ES-I3 (cell line): ENCODE results near the gene KRTAP4-1.
"Not testable (repeated sequence)": the region's sequence is repeated elsewhere in the genome, so short reads cannot be mapped to it uniquely, and the experiment has no call there.

Experiments used
- H3K36me3 ChIP-seq: 2 replicates; pipeline ENCODE4 v1.6.1; 2013; ENCODE audit warnings: mild to moderate bottlenecking, low read length, control low read depth, moderate library complexity; ENCODE audit not compliant: insufficient read depth
- H3K4me1 ChIP-seq: 2 replicates; pipeline ENCODE4 v1.6.1; 2013; ENCODE audit warnings: mild to moderate bottlenecking, control low read depth, low read length; ENCODE audit not compliant: insufficient read depth
- H3K9ac ChIP-seq: 2 replicates; pipeline ENCODE4 v1.6.1; 2013; ENCODE audit warnings: low read depth, mild to moderate bottlenecking, low read length, moderate library complexity
- H3K9me3 ChIP-seq: 2 replicates; pipeline ENCODE4 v1.6.1; 2013; ENCODE audit warnings: mild to moderate bottlenecking, low read length, moderate library complexity; ENCODE audit not compliant: control insufficient read depth, insufficient read depth

KRTAP4-1 gene

DNA sequence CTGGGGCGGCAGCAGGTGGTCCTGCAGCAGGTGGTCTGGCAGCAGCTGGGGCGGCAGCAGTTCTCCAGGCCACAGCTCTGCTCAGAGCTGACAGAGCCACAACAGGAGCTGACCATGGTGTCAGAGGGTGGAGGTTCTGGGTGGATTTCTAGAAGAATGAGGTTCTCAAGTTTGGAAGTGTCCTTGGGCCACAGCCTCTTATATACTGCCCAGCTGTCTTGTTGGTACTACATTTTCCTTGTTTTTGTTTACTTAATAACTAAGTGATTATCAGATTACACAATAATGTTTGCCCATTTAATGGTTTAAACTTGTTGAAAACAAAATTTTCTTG lies 35.1 kb downstream of the KRTAP4-1 start, which contains the start of gene KRTAP4-5:
TSS of gene KRTAP4-5 (minus strand) at position 174 of the 334 bp plus-strand sequence. CDS start at position 116, 58 bp downstream.
- Histone ChIP-seq H3K4me1 (no peaks in the 10 kb centered on the region), H3K36me3 (no peaks in the 10 kb centered on the region), H3K9me3 (no peaks in the 10 kb centered on the region), H3K9ac (no peak within 1 kb of the TSS)

DNA sequence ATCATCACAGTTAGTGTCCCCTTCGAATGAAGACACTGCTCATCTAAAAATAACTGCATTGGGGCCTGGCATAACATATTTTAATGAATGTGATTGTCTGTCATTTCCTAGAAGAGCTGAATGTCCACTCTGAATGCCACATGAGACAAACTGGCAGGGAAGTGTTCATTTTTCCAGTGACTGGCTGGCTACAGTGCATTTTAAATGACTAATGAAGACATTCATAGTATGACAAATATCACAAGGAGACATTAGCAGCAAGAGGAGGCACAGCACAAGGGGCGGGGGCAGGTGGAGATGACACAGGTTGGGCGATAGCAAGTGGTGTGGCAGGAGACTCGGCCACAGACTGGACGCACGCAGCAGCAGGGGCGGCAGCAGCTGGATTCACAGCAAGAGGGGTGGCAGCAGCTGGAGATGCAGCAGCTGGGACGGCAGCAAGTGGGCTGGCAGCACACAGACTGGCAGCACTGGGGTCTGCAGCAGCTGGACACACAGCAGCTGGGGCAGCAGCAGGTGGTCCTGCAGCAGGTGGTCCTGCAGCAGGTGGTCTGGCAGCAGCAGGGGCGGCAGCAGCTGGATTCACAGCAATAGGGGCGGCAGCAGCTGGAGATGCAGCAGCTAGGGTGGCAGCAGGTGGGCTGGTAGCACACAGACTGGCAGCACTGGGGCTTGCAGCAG lies 35.6 kb downstream of the KRTAP4-1 start:
- not testable (repeated sequence) for H3K9me3 ChIP-seq, H3K9ac ChIP-seq, H3K36me3 ChIP-seq, H3K4me1 ChIP-seq

DNA sequence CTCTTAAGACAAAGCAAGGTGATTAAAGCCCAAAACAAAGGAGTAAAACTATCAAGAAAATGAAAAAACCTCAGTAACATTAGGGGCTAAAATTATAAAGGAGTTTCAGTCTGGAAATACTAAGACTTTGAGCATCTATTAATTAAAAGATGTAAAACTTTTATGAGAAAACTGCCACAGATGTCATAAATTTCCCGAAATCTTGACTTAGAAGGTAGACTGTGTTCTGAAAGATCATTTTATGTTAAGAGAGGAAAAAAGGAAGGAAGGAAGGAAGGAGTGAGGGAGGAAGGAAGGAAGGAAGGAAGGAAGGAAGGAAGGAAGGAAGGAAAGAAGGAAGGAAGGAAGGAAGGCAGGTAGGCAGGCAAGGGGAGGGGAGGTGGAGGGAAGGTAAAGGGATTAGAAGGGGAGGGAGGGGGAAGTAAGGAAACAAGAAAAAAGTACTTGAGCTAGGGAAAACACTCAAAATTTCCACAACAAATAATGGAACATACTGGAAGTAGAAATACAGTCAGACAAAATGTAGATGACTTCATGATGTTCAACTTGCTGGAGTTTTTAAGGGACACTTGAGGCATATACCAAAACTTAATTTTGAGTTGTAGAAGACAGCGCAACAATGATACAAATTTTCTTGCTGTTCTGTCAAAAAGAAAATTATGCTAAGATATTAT lies 37.0 kb downstream of the KRTAP4-1 start:
- H3K36me3 ChIP-seq = no peaks in the 10 kb centered on the region
- no peaks in the 10 kb centered on the region for H3K4me1 ChIP-seq
- H3K9ac ChIP-seq = no peak overlapping the region
- H3K9me3 ChIP-seq = no peaks in the 10 kb centered on the region; the same call in 1 of the 2 replicates

DNA sequence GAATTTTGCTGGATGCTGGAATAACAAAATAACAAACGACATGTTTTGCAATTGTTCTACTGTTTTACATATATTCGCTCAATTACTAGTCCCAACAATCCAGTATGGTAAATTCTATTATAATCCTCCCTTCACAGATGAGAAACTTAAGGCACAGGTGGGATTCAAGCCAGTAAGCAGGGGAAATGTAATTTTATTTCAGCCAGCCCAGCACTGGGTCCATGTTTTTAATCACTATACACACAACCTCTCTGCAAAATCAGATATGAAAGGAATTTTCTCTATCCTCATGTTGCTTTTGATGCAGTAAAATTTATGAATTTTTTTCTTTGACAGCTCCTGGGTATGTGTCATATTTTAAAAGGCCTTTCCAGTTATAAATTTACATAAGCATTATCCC lies 39.5 kb downstream of the KRTAP4-1 start:
- no peak overlapping the region for H3K9ac ChIP-seq
- no peaks in the 10 kb centered on the region; the same call in 1 of the 2 replicates for H3K9me3 ChIP-seq
- H3K36me3 ChIP-seq = no peaks in the 10 kb centered on the region
- no peaks in the 10 kb centered on the region for H3K4me1 ChIP-seq

DNA sequence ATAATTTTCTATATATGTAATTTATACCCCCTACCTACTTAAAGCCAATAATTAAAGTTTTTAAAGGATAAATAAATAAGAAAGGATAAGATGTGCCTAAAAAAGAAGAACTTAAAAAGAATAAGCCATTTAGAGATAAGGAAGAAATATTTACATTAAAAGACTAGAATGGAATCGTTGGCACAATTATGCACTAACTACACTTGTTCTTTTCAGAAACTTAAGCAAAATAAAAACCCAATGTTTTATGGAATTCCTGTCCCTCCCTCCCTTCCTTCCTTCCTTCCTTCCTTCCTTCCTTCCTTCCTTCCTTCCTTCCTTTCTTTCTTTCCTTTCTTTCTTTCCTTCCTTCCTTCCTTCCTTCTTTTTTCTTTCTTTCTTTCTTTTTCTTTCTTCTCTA lies 39.9 kb downstream of the KRTAP4-1 start:
- Histone ChIP-seq H3K9ac (no peak overlapping the region), H3K9me3 (no peaks in the 10 kb centered on the region; the same call in 1 of the 2 replicates), H3K36me3 (no peaks in the 10 kb centered on the region), H3K4me1 (no peaks in the 10 kb centered on the region)

DNA sequence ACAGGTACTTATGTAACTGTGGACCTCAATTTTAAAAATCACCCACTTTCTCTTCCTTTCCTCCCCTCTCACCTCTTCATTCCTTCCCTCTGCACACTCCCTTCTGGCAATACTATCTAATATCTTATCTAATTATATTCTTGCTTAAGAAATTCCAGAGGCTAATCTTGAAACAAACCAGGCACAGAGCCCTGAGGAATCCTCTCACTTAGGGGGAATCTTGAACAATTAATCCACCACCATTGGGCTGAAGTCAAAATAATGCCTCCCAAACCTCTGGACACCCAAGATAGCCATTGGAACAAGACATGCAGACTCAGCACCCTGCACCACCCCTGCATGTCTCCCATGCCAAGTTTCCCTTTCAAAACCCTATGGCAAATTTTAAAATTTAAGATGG lies 43.4 kb downstream of the KRTAP4-1 start:
- H3K9me3 ChIP-seq = peaks cover 4% of the 10 kb centered on the region; the same call in 1 of the 2 replicates
- H3K9ac ChIP-seq = no peak overlapping the region
- no peaks in the 10 kb centered on the region for H3K4me1 ChIP-seq
- H3K36me3 ChIP-seq = no peaks in the 10 kb centered on the region

DNA sequence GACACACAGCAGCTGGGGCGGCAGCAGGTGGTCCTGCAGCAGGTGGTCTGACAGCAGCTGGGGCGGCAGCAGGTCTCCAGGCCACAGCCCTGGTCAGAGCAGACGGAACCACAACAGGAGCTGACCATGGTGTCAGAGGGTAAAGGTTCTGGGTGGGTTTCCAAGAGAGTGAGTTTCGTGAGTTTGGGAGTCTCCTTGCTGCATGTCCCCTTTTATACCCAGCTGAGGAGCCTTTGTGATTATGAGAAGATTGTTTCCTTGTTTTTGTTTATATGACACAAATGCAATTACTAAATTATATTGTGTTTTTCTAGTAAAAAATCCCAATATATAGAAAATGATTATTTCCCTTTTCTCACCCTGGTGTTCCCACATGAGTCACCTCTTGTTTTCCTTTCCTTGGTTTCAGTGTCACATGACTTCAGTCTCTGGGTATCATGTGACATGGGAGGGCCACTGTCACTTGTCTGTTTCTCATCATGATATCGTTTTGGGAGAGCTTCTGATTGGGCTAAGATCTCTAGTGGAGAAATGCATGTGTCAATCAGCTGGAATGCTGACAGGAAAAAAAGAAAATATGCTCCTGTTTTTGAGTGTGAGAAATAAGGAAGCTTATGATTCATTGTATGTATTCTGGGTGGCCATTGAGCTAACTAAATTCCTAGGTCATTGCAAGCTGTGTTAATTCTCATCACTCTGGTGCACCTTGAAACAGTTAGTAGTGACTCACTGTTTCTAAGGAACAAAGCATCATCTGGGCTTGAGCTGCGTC lies 44.2 kb downstream of the KRTAP4-1 start, which contains the start of gene KRTAP4-6:
TSS of gene KRTAP4-6 (minus strand) at position 185 of the 772 bp plus-strand sequence. CDS start at position 128, 57 bp downstream.
- H3K9me3 ChIP-seq = peaks cover 4% of the 10 kb centered on the region; the same call in 1 of the 2 replicates
- H3K36me3 ChIP-seq = no peaks in the 10 kb centered on the region
- H3K9ac ChIP-seq = no peak within 1 kb of the TSS
- no peaks in the 10 kb centered on the region for H3K4me1 ChIP-seq

DNA sequence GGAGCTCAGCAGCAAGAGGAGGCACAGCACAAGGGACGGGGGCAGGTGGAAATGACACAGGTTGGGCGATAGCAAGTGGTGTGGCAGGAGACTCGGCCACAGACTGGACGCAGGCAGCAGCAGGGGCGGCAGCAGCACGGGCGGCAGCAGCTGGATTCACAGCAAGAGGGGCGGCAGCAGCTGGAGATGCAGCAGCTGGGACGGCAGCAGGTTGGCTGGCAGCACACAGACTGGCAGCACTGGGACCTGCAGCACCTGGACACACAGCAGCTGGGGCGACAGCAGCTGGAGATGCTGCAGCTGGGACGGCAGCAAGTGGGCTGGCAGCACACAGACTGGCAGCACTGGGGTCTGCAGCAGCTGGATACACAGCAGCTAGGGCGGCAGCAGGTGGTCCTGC lies 44.8 kb downstream of the KRTAP4-1 start:
- not testable (repeated sequence) for H3K9ac ChIP-seq, H3K4me1 ChIP-seq, H3K36me3 ChIP-seq, H3K9me3 ChIP-seq
